ENCODE results near the gene ZNF446.
"Not testable (repeated sequence)": the region's sequence is repeated elsewhere in the genome, so short reads cannot be mapped to it uniquely, and the experiment has no call there.

DNA sequence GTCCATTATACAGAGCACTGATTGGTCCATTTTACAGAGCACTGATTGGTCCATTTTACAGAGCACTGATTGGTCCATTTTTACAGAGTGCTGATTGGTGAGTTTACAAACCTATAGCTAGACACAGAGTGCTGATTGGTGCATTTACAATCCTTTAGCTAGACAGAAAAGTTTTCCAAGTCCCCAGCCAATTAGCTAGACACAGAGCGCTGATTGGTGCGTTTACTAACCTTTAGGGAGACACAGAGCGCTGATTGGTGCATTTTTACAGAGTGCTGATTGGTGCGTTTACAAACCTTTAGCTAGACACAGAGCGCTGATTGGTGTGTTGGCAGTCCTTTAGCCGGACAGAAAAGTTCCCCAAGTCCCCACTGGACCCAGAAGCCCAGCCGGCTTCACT lies 33.2 kb upstream of the ZNF446 start:
- TF ChIP-seq, protein P1, sequence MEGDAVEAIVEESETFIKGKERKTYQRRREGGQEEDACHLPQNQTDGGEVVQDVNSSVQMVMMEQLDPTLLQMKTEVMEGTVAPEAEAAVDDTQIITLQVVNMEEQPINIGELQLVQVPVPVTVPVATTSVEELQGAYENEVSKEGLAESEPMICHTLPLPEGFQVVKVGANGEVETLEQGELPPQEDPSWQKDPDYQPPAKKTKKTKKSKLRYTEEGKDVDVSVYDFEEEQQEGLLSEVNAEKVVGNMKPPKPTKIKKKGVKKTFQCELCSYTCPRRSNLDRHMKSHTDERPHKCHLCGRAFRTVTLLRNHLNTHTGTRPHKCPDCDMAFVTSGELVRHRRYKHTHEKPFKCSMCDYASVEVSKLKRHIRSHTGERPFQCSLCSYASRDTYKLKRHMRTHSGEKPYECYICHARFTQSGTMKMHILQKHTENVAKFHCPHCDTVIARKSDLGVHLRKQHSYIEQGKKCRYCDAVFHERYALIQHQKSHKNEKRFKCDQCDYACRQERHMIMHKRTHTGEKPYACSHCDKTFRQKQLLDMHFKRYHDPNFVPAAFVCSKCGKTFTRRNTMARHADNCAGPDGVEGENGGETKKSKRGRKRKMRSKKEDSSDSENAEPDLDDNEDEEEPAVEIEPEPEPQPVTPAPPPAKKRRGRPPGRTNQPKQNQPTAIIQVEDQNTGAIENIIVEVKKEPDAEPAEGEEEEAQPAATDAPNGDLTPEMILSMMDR (IDR thresholded peaks at IDR 0.05), result not testable (repeated sequence)
- TF ChIP-seq POLR2A, POLR2AphosphoS5 (IDR thresholded peaks at IDR 0.05): not testable (repeated sequence)
